Neural progenitor cell (in vitro differentiated cells): ENCODE data around the gene DLGAP4. TPM values are rescaled to one million over a fixed set of nuclear protein-coding genes. Genes with fewer than 3 reads are reported as not detected.

Experiments used
- DNase-seq: peaks from one replicate; pipeline ENCODE4 v3.0.0-alpha.2; 2016; ENCODE audit warnings: low spot score
- H2AFZ ChIP-seq: fragments of 200-600 bp; sonication (generic); replicated peaks from 2 replicates; pipeline ENCODE4 v1.6.1; 2016; ENCODE audit warnings: antibody characterized with exemption
- H3F3A ChIP-seq: fragments of 200-600 bp; sonication (generic); 2 replicates; pipeline ENCODE4 v1.6.1; 2016; ENCODE audit warnings: antibody characterized with exemption, low read depth
- H3K27ac ChIP-seq: fragments of 200-600 bp; sonication (generic); 2 replicates; pipeline ENCODE4 v1.5.1; 2016; ENCODE audit warnings: mild to moderate bottlenecking
- H3K27me3 ChIP-seq: fragments of 200-600 bp; sonication (generic); 2 replicates; pipeline ENCODE4 v1.6.1; 2016; ENCODE audit warnings: mild to moderate bottlenecking, moderate library complexity
- H3K36me3 ChIP-seq: fragments of 200-600 bp; sonication (generic); 2 replicates; pipeline ENCODE4 v1.5.1; 2016
- H3K4me1 ChIP-seq: fragments of 200-600 bp; sonication (generic); 2 replicates; pipeline ENCODE4 v1.6.1; 2016; ENCODE audit warnings: mixed run types
- H3K4me2 ChIP-seq: fragments of 200-600 bp; sonication (generic); 2 replicates; pipeline ENCODE4 v1.6.1; 2016
- H3K4me3 ChIP-seq: fragments of 200-600 bp; sonication (generic); 2 replicates; pipeline ENCODE4 v1.5.1; 2016
- H3K79me2 ChIP-seq: fragments of 200-600 bp; sonication (generic); 2 replicates; pipeline ENCODE4 v1.6.1; 2016; ENCODE audit warnings: low read depth
- H3K9ac ChIP-seq: fragments of 200-600 bp; sonication (generic); 2 replicates; pipeline ENCODE4 v1.6.1; 2016
- H3K9me3 ChIP-seq: fragments of 200-600 bp; sonication (generic); 2 replicates; pipeline ENCODE4 v1.5.1; 2016; ENCODE audit warnings: low read depth
- H4K20me1 ChIP-seq: fragments of 200-600 bp; sonication (generic); 2 replicates; pipeline ENCODE4 v1.6.1; 2016; ENCODE audit warnings: low read depth
- H3K27ac Mint-ChIP-seq: 3 replicates; pipeline ENCODE4 v1.8.0; 2021; ENCODE audit warnings: mixed read lengths
- H3K27me3 Mint-ChIP-seq: 2 replicates; pipeline ENCODE4 v1.8.0; 2022; ENCODE audit warnings: low read depth, mild to moderate bottlenecking, inconsistent platforms, moderate library complexity, mixed read lengths; ENCODE audit not compliant: insufficient read depth
- H3K36me3 Mint-ChIP-seq: 3 replicates; pipeline ENCODE4 v1.8.0; 2021; ENCODE audit warnings: mixed read lengths
- H3K4me1 Mint-ChIP-seq: 3 replicates; pipeline ENCODE4 v1.8.0; 2021; ENCODE audit warnings: mixed read lengths
- H3K4me3 Mint-ChIP-seq: 3 replicates; pipeline ENCODE4 v1.8.0; 2021; ENCODE audit warnings: mild to moderate bottlenecking, moderate library complexity, mixed read lengths
- H3K9me3 Mint-ChIP-seq: 3 replicates; pipeline ENCODE4 v1.8.0; 2020; ENCODE audit warnings: mixed read lengths
- EZH2 ChIP-seq: fragments of 200-600 bp; sonication (generic); IDR thresholded peaks from 2 replicates; pipeline ENCODE4 v1.6.1; 2017; ENCODE audit warnings: antibody characterized with exemption, mild to moderate bottlenecking, moderate library complexity
- EZH2phosphoT487 ChIP-seq: fragments of 200-600 bp; sonication (generic); IDR thresholded peaks from 2 replicates; pipeline ENCODE4 v1.6.1; 2017; ENCODE audit warnings: antibody characterized with exemption
- total RNA-seq: library from RNA; depleted of rRNA; stranded (reverse); fragments of >200 nt; gene quantifications from 2 replicates; pipeline ENCODE4 v1.2.3, GENCODE V29; 2015; ENCODE audit warnings: low replicate concordance
- TF ChIP-seq, protein P1 (sequence below): fragments of 200-600 bp; sonication (generic); IDR thresholded peaks from 2 replicates; pipeline ENCODE4 v1.5.1; 2017; ENCODE audit warnings: antibody characterized with exemption, mild to moderate bottlenecking

The DLGAP4 gene
- total RNA-seq, 1 donor from 2014 or later: 21.7 TPM

DNA sequence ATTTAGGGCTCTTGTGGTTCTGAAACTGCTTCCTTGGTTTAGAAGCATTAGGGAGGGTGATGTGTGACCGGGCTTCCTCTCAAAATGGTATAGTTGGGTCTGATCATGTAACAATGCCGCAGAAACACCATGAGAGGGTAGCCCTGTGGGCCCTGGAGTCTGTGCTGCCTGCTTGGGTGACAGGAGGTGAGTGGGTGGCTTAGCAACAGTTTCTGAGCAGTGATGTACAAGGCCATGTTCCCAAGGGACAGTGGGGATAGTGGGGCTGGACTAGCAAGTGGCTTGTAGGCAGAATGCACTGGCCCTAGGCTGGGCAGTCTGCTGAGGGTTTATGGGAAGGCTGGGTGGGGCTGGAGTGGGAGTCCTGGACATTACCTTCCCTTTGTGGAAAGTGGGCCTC lies 128.2 kb downstream of the DLGAP4 start:
- H3K36me3 ChIP-seq: no peaks in the 10 kb centered on the region
- peak overlapping the region; percentile 39 for H3K27ac Mint-ChIP-seq
- H3K4me2 ChIP-seq: no peak overlapping the region
- no peaks in the 10 kb centered on the region for H4K20me1 ChIP-seq
- H3K4me3 Mint-ChIP-seq: no peak overlapping the region
- no peaks in the 10 kb centered on the region for H3K9me3 ChIP-seq
- H3K9me3 Mint-ChIP-seq: no peaks in the 10 kb centered on the region
- no peaks in the 10 kb centered on the region for H3K4me1 ChIP-seq
- TF ChIP-seq EZH2phosphoT487 (no peak), EZH2 (no peak)
- TF ChIP-seq, protein P1, sequence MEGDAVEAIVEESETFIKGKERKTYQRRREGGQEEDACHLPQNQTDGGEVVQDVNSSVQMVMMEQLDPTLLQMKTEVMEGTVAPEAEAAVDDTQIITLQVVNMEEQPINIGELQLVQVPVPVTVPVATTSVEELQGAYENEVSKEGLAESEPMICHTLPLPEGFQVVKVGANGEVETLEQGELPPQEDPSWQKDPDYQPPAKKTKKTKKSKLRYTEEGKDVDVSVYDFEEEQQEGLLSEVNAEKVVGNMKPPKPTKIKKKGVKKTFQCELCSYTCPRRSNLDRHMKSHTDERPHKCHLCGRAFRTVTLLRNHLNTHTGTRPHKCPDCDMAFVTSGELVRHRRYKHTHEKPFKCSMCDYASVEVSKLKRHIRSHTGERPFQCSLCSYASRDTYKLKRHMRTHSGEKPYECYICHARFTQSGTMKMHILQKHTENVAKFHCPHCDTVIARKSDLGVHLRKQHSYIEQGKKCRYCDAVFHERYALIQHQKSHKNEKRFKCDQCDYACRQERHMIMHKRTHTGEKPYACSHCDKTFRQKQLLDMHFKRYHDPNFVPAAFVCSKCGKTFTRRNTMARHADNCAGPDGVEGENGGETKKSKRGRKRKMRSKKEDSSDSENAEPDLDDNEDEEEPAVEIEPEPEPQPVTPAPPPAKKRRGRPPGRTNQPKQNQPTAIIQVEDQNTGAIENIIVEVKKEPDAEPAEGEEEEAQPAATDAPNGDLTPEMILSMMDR: no peak
- H3K27ac ChIP-seq: no peak overlapping the region
- peaks cover 3% of the 10 kb centered on the region for H3K4me1 Mint-ChIP-seq
- peaks cover 20% of the 10 kb centered on the region for H3K27me3 ChIP-seq
- H3K36me3 Mint-ChIP-seq: no peaks in the 10 kb centered on the region
- H3F3A ChIP-seq: no peaks in the 10 kb centered on the region
- no peak overlapping the region for H3K4me3 ChIP-seq
- no peaks in the 10 kb centered on the region for H3K79me2 ChIP-seq
- peaks cover 10% of the 10 kb centered on the region for H3K27me3 Mint-ChIP-seq
- H2AFZ ChIP-seq: no peak overlapping the region
- no peak for DNase-seq
- no peak overlapping the region for H3K9ac ChIP-seq

DNA sequence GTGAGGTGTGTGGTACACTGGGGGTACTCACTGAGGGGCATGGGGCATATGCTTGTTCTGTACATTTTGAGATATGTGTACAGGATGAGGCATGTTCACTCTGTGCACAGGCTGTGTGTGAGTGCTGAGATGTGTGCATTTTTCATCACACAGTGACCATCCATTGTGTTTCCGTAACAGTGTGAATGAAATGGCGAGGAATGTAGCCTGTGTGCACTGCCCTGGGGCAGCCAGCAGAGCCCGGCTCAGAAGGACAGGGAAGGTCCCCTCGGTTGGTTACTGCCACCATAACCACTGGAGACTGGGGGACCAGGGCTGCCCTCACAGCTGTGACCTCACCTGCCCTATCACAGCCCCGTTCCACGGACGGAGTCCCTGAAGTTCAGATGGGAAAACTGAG lies 129.0 kb downstream of the DLGAP4 start:
- peaks cover 20% of the 10 kb centered on the region for H3K27me3 ChIP-seq
- TF ChIP-seq EZH2: no peak
- no peaks in the 10 kb centered on the region for H3K4me1 ChIP-seq
- no peak overlapping the region for H3K27ac ChIP-seq
- no peaks in the 10 kb centered on the region for H3K9me3 ChIP-seq
- no peak for DNase-seq
- Mint-ChIP-seq H3K27me3 (peaks cover 10% of the 10 kb centered on the region), H3K36me3 (no peaks in the 10 kb centered on the region), H3K4me1 (peaks cover 3% of the 10 kb centered on the region), H3K4me3 (no peak overlapping the region), H3K9me3 (no peaks in the 10 kb centered on the region), H3K27ac (no peak overlapping the region)
- H3K9ac ChIP-seq: no peak overlapping the region
- H3K79me2 ChIP-seq: no peaks in the 10 kb centered on the region
- H3K4me3 ChIP-seq: no peak overlapping the region
- H3K36me3 ChIP-seq: no peaks in the 10 kb centered on the region
- peaks cover 5% of the 10 kb centered on the region for H4K20me1 ChIP-seq
- H3F3A ChIP-seq: no peaks in the 10 kb centered on the region
- no peak overlapping the region for H3K4me2 ChIP-seq
- no peak overlapping the region for H2AFZ ChIP-seq

DNA sequence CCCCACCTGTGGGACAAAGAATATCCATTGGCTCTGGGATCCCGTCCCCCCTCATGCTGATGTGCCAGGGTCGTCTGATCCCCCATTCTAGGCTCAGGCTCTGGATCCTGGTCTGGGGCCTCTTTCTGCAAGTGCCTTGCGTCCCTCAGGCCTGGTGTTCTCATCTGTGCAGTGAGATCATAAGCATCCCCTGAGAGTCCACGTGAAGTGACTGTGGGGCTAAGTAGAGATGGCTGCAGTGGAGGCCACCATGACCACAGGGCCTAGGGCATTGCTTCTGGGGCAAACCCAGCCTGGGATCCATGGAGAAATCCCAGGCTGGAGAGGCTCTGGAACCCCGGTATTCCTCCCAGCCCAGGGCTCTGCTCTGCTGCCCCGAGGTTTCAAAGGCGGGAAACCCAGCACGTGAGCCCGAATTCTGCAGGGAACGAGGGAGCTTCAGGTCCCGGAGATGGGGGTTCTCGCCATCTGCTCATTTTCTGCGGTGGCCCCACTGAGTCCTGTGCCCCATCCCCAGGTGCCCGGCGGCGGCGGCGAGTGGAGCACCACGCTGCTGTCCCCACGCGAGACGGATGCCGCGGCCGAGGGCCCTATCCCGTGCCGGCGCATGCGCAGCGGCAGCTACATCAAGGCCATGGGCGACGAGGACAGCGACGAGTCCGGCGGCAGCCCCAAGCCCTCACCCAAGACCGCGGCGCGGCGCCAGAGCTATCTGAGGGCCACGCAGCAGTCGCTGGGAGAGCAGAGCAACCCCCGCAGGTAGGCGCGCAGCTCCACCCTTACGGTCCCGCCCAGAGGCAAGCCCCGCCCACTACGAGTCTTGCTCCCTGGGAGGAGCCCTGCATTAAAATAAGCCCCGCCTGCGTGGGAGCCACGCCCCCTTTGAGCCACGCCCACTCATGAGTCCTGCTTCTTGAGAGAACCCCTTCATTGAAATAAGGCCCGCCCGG lies 129.7 kb downstream of the DLGAP4 start:
- H3K36me3 Mint-ChIP-seq: no peaks in the 10 kb centered on the region
- no peaks in the 10 kb centered on the region for H3K4me1 ChIP-seq
- H3K79me2 ChIP-seq: no peaks in the 10 kb centered on the region
- H3F3A ChIP-seq: no peaks in the 10 kb centered on the region
- H3K27ac ChIP-seq: no peak overlapping the region
- peaks cover 10% of the 10 kb centered on the region for H3K27me3 Mint-ChIP-seq
- H3K4me1 Mint-ChIP-seq: peaks cover 3% of the 10 kb centered on the region
- peaks cover 20% of the 10 kb centered on the region for H3K27me3 ChIP-seq
- peaks cover 5% of the 10 kb centered on the region for H4K20me1 ChIP-seq
- H3K4me3 Mint-ChIP-seq: no peak overlapping the region
- no peak overlapping the region for H3K27ac Mint-ChIP-seq
- no peaks in the 10 kb centered on the region for H3K9me3 ChIP-seq
- no peaks in the 10 kb centered on the region for H3K36me3 ChIP-seq
- H3K4me2 ChIP-seq: peak overlapping the region; percentile 16
- H3K4me3 ChIP-seq: no peak overlapping the region
- H3K9ac ChIP-seq: no peak overlapping the region
- peak; percentile 75 for DNase-seq
- H2AFZ ChIP-seq: peak overlapping the region; percentile 13
- no peaks in the 10 kb centered on the region for H3K9me3 Mint-ChIP-seq
- no peak for TF ChIP-seq EZH2phosphoT487

DNA sequence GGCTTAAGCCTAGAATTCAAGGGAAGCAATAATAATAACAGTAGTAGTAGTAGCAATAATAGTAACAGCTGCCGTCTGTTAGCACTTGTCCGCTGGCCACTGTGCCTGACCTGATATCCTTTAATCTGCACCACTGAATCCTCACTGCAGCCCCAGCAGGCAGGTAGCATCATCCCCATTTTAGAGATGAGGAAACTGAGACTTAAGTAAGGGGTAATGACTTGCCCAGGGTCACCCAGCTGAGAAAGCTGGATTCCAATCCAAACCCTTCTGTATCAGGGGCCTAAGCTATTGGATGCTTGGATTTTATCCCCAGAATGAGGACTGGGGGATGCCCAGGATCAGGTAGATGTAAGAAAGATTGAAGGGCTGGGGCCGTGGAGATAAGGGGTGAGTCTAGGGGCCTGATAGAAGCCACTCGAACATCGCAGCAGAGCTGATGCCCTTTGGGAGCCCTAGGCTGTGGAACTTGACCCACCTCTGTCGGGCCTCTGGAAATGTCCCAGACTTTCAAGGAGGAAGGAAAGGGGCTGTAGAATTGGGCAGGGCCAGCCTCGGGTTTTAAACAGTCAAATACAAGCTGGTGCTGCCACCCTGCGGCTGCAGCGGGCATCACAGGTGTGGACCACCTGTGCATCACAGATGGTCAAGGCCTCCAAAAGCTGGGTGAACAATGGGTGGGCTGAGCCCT lies 133.0 kb downstream of the DLGAP4 start:
- Histone ChIP-seq H3K4me3 (no peak overlapping the region), H4K20me1 (peaks cover 5% of the 10 kb centered on the region), H3K4me2 (no peak overlapping the region), H3K36me3 (no peaks in the 10 kb centered on the region), H3K4me1 (no peaks in the 10 kb centered on the region), H3K27ac (no peak overlapping the region), H3F3A (no peaks in the 10 kb centered on the region), H2AFZ (no peak overlapping the region), H3K27me3 (peaks cover 20% of the 10 kb centered on the region), H3K9ac (no peak overlapping the region), H3K79me2 (no peaks in the 10 kb centered on the region), H3K9me3 (no peaks in the 10 kb centered on the region)
- H3K4me3 Mint-ChIP-seq: no peak overlapping the region
- DNase-seq: peak; percentile 81
- H3K36me3 Mint-ChIP-seq: no peaks in the 10 kb centered on the region
- H3K27me3 Mint-ChIP-seq: peaks cover 9% of the 10 kb centered on the region
- no peaks in the 10 kb centered on the region for H3K9me3 Mint-ChIP-seq
- no peak overlapping the region for H3K27ac Mint-ChIP-seq
- no peak for TF ChIP-seq EZH2
- TF ChIP-seq, protein P1: peak; percentile 95
- H3K4me1 Mint-ChIP-seq: peaks cover 3% of the 10 kb centered on the region
